Neutrophil (primary cell): ENCODE data around the gene CNPY3.
"Not testable (repeated sequence)": the region's sequence is repeated elsewhere in the genome, so short reads cannot be mapped to it uniquely, and the experiment has no call there.

Experiments
- H3K27ac ChIP-seq: fragments of 200-600 bp; sonication (generic); 2 replicates; pipeline ENCODE4 v1.5.1; 2016; ENCODE audit warnings: mild to moderate bottlenecking, moderate library complexity
- H3K27me3 ChIP-seq: fragments of 200-600 bp; sonication (generic); 2 replicates; pipeline ENCODE4 v1.6.0; 2016; ENCODE audit warnings: mild to moderate bottlenecking
- H3K36me3 ChIP-seq: fragments of 200-600 bp; sonication (generic); 2 replicates; pipeline ENCODE4 v1.5.1; 2017
- H3K4me1 ChIP-seq, 2 experiments: fragments of 200-600 bp in 1 of 2; sonication (generic) in 1 of 2; 1 replicate in 1 of 2; 2 replicates in 1 of 2; pipeline versions ENCODE4 v1.5.1 to v1.6.1; 2013 to 2016; ENCODE audit warnings: low read depth in 1 of 2, low read length in 1 of 2, mild to moderate bottlenecking in 1 of 2, moderate library complexity in 1 of 2; ENCODE audit not compliant: control insufficient read depth in 1 of 2, insufficient read depth in 1 of 2
- H3K4me3 ChIP-seq, 2 experiments: fragments of 200-600 bp in 1 of 2; sonication (generic) in 1 of 2; 1 replicate in 1 of 2; 2 replicates in 1 of 2; pipeline ENCODE4 v1.5.1; 2013 to 2016; ENCODE audit warnings: low read depth in 1 of 2, low read length in 1 of 2, mild to moderate bottlenecking in 1 of 2, moderate library complexity in 1 of 2
- H3K9me3 ChIP-seq: fragments of 200-600 bp; sonication (generic); 2 replicates; pipeline ENCODE4 v1.5.1; 2016
- CTCF ChIP-seq: fragments of 200-600 bp; sonication (generic); IDR thresholded peaks from 2 replicates; pipeline ENCODE4 v1.5.1; 2016; ENCODE audit warnings: antibody characterized with exemption

CNPY3 gene

GRCh38 chr6:42890311-42891198 lies 38.7 kb upstream of the CNPY3 start:
- TF ChIP-seq CTCF = no peak
- H3K4me1 ChIP-seq = peaks cover 30 to 36% of the 10 kb centered on the region in 2 experiments
- no peaks in the 10 kb centered on the region for H3K27me3 ChIP-seq
- H3K9me3 ChIP-seq = no peaks in the 10 kb centered on the region
- peaks cover 12% of the 10 kb centered on the region for H3K36me3 ChIP-seq
- peak overlapping the region; percentile 79 for H3K27ac ChIP-seq
- H3K4me3 ChIP-seq = peak overlapping the region; percentile 76 to 93

- no peaks in the 10 kb centered on the region for H3K27me3 ChIP-seq
- no peaks in the 10 kb centered on the region for H3K9me3 ChIP-seq
- H3K27ac ChIP-seq = peak overlapping the region; percentile 79
- peak overlapping the region; percentile 76 to 93 for H3K4me3 ChIP-seq
- no peak for TF ChIP-seq CTCF
- H3K36me3 ChIP-seq = peaks cover 5% of the 10 kb centered on the region
- H3K4me1 ChIP-seq = peaks cover 30 to 36% of the 10 kb centered on the region in 2 experiments
These were observed 38.0 kb upstream of the CNPY3 start for GRCh38 chr6:42891199-42891722.

- Histone ChIP-seq H3K4me1 (peaks cover 30 to 36% of the 10 kb centered on the region in 2 experiments), H3K4me3 (peak overlapping the region in 1 of 2 experiments; percentile 7), H3K27ac (peak overlapping the region; percentile 72)
- not testable (repeated sequence) for H3K9me3 ChIP-seq, H3K27me3 ChIP-seq, H3K36me3 ChIP-seq
These were observed 35.0 kb upstream of the CNPY3 start for GRCh38 chr6:42894041-42894828.

GRCh38 chr6:42896178-42896719 lies 33.0 kb upstream of the CNPY3 start:
- Histone ChIP-seq H3K27ac (no peak overlapping the region), H3K4me1 (peaks cover 20 to 27% of the 10 kb centered on the region in 2 experiments), H3K36me3 (no peaks in the 10 kb centered on the region), H3K4me3 (no peak overlapping the region), H3K27me3 (no peaks in the 10 kb centered on the region), H3K9me3 (no peaks in the 10 kb centered on the region)
- no peak for TF ChIP-seq CTCF

GRCh38 chr6:42898891-42899361 lies 30.4 kb upstream of the CNPY3 start:
- peaks cover 11 to 14% of the 10 kb centered on the region in 2 experiments for H3K4me1 ChIP-seq
- no peaks in the 10 kb centered on the region for H3K36me3 ChIP-seq
- H3K9me3 ChIP-seq = no peaks in the 10 kb centered on the region
- no peak overlapping the region for H3K4me3 ChIP-seq
- no peaks in the 10 kb centered on the region for H3K27me3 ChIP-seq
- H3K27ac ChIP-seq = no peak overlapping the region
- TF ChIP-seq CTCF = peak; percentile 80
